Esophagus (tissue), 2 donors: ENCODE measurements around the gene ZDHHC1. TPM values are rescaled to one million over a fixed set of nuclear protein-coding genes. Genes with fewer than 3 reads are reported as not detected.

ENCODE experiments used
- H3K27ac ChIP-seq, 2 donors: one replicate each; pipeline ENCODE4 v1.5.1; 2013; ENCODE audit warnings: low read depth in 2 of 2, mild to moderate bottlenecking in 2 of 2, inconsistent platforms in 1 of 2, low read length in 1 of 2, moderate library complexity in 1 of 2
- H3K27me3 ChIP-seq, 2 donors: one replicate each; pipeline ENCODE4 v1.6.1; 2013; ENCODE audit warnings: low read length in 2 of 2, control low read depth in 1 of 2, mild to moderate bottlenecking in 1 of 2; ENCODE audit not compliant: insufficient read depth in 2 of 2, control insufficient read depth in 1 of 2
- H3K36me3 ChIP-seq, 2 donors: one replicate each; pipeline ENCODE4 v1.6.1; 2013; ENCODE audit warnings: low read length in 1 of 2; ENCODE audit not compliant: control insufficient read depth in 2 of 2, insufficient read depth in 2 of 2
- H3K4me1 ChIP-seq, 2 donors: one replicate each; pipeline ENCODE4 v1.6.1; 2013; ENCODE audit warnings: low read length in 1 of 2; ENCODE audit not compliant: control insufficient read depth in 2 of 2, insufficient read depth in 2 of 2
- H3K4me3 ChIP-seq, 2 donors: one replicate each; pipeline ENCODE4 v1.5.1; 2013; ENCODE audit warnings: low read length in 2 of 2, mild to moderate bottlenecking in 2 of 2, low read depth in 1 of 2, moderate library complexity in 1 of 2
- H3K9me3 ChIP-seq, 2 donors: one replicate each; pipeline ENCODE4 v1.6.1; 2013; ENCODE audit warnings: mild to moderate bottlenecking in 2 of 2, low read depth in 1 of 2, low read length in 1 of 2, moderate library complexity in 1 of 2; ENCODE audit not compliant: control insufficient read depth in 2 of 2, insufficient read depth in 1 of 2
- WGBS, 2 donors: extraction: QIAGEN DNeasy Blood & Tissue Kit; methylation state at CpG; one replicate each; pipeline ENCODE4 v1.1.7; 2013; 5-methylcytosine and 5-hydroxymethylcytosine counted together
- polyA plus RNA-seq, 2 donors: library from polyadenylated mRNA; stranded (reverse); fragments of 200-250 nt; gene quantifications; one replicate each; pipeline ENCODE4 v1.2.3, GENCODE V29; 2013
- donor health status: healthy with polysubstance abuse.
- donor health status: Bipolar disorder and iron deficiency.

The ZDHHC1 gene, protein sequence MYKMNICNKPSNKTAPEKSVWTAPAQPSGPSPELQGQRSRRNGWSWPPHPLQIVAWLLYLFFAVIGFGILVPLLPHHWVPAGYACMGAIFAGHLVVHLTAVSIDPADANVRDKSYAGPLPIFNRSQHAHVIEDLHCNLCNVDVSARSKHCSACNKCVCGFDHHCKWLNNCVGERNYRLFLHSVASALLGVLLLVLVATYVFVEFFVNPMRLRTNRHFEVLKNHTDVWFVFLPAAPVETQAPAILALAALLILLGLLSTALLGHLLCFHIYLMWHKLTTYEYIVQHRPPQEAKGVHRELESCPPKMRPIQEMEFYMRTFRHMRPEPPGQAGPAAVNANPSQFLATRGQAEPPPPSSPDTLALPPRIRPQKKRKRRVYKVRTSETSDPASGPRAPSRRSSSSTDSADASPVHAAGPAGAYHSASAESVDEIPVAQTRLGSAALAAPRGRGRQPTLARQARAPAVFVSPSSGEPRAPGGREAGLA
- 1 to 10 TPM; 3.3 to 4.7 TPM for polyA plus RNA-seq

DNA sequence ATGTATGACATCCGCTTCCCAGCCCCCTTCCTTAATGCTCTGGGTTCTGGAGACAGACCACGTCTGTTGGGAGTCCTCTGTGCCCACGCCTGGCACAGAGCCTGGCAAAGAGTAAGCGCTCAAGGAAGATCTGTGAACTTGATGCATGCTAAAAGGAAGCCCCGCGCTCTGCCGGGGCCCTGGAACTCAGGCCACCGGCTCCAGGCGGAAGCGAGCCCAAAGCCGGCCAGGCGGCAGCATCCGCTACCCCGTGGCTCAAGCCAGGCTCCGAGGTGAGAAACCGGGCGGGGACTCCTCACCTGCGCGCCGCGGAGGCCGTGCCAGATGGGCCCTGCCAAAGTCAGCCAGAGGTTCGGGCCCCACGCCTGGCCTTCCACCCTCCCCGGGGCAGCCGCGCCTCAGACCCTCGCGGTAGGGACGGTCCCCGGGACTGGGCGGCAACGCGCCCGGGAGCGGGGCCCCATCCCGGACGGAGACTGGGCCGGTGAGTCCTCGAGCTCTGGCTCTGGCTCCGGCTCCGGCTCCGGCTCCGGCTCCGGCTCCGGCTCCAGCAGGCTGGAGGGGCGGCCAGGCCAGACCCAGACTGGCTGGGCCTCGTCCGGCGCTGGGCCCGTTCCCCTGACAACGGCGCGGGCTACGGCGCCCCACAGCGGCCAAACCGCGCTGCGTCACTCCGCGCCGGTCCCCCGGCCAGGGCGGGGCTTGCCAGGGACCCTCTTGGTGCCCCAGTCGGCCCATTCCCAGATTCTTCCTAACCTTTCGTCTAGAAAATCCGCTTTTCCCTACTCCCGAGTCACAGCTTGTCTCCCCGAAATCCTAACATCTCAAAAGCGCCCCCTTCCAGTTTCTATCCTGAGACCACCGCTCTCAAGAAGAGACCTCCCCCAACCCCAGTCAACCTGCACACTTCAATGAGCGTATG, at the start of gene ZDHHC1:
TSS of gene ZDHHC1 (minus strand) at position 606 of the 922 bp plus-strand sequence. CDS start 8,702 bp downstream, outside the sequence.
- H3K27ac ChIP-seq, result peak within 1 kb of the TSS; percentile 53 to 57
- H3K27me3 ChIP-seq, result no peaks in the 10 kb centered on the region
- no peaks in the 10 kb centered on the region for H3K9me3 ChIP-seq
- peaks cover 0 to 3% of the 10 kb centered on the region in 2 donors for H3K4me1 ChIP-seq
- H3K36me3 ChIP-seq, result no peaks in the 10 kb centered on the region
- WGBS, 2 donors, result 1 to 2% methylated on average over 60 to 73 of the region's 73 CpGs
- H3K4me3 ChIP-seq, result peak within 1 kb of the TSS; percentile 57 to 73

DNA sequence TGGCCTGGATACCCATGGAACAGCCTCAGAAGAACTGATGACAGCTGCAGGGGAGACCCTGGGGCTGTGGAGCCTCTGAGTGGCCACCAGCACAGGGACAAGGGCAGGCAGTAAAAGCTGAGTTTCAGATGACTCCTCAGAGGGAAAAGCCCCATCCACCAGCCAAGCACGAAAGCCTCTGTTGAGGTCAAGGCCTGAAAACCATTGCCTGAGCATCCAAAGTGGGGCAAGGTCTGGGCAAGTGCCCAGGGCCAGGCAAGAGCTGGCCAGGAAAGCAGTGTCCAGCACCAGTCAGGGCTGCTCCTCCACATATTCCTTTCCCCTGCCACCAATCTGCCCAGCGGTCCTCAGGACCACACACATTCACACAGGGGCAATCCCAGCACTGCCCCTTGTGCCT, 48.3 kb upstream of the ZDHHC1 start:
- WGBS, 2 donors, result 92 to 93% methylated on average over 2 of the region's 2 CpGs
- no peaks in the 10 kb centered on the region for H3K27me3 ChIP-seq
- H3K36me3 ChIP-seq, result peaks cover 0 to 4% of the 10 kb centered on the region in 2 donors
- no peaks in the 10 kb centered on the region for H3K9me3 ChIP-seq
- no peak overlapping the region for H3K4me3 ChIP-seq
- H3K4me1 ChIP-seq, result peaks cover 26 to 48% of the 10 kb centered on the region in 2 donors
- peak overlapping the region in 1 of 2 donors; percentile 19 for H3K27ac ChIP-seq

DNA sequence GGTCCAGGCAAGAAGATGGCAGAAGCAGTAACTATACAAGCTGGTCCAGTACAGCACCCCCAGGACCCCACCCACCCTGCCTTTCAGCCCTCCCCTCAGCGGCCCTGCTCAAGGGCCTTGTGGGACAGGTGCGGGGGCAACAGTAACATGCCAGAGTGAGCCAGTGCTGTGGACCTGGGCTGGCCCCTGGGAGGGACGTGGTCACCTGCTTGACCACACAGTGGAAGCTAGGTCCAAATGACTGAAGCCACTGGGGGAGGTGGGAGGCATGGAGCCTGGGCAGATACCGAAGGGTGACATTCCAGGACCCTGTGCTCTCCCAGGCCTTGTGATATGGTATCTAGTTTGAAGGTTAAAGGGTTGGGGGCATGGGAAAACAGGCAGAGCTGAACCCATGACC, 47.4 kb upstream of the ZDHHC1 start:
- peaks cover 30 to 57% of the 10 kb centered on the region in 2 donors for H3K4me1 ChIP-seq
- no peak overlapping the region for H3K4me3 ChIP-seq
- no peaks in the 10 kb centered on the region for H3K27me3 ChIP-seq
- H3K9me3 ChIP-seq, result no peaks in the 10 kb centered on the region
- no peak overlapping the region for H3K27ac ChIP-seq
- H3K36me3 ChIP-seq, result peaks cover 0 to 4% of the 10 kb centered on the region in 2 donors
- 91 to 100% methylated on average over 4 of the region's 4 CpGs for WGBS, 2 donors

DNA sequence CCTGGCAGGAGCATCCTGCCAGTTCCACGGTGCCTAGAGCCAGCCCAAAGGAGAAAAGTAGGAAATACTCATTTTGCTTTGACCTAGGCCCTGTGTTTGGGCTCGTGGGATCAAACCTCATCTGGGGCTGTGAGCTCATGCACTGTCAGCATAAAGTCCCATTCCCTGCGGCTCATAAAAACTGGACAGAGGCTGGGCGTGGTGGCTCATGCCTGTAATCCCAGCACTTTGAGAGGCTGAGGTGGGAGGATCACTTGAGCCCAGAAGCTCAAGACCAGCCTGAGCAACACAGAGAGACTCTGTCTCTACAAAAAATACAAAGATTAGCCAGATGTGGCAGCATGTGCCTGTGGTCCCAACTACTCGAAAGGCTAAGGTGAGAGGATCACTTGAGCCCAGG, 46.8 kb upstream of the ZDHHC1 start:
- Histone ChIP-seq H3K27ac (peak overlapping the region; percentile 26 to 92), H3K27me3 (no peaks in the 10 kb centered on the region), H3K36me3 (peaks cover 0 to 4% of the 10 kb centered on the region in 2 donors), H3K4me1 (peaks cover 32 to 63% of the 10 kb centered on the region in 2 donors), H3K9me3 (no peaks in the 10 kb centered on the region), H3K4me3 (no peak overlapping the region)
- 59 to 71% methylated on average over 5 of the region's 5 CpGs for WGBS, 2 donors

DNA sequence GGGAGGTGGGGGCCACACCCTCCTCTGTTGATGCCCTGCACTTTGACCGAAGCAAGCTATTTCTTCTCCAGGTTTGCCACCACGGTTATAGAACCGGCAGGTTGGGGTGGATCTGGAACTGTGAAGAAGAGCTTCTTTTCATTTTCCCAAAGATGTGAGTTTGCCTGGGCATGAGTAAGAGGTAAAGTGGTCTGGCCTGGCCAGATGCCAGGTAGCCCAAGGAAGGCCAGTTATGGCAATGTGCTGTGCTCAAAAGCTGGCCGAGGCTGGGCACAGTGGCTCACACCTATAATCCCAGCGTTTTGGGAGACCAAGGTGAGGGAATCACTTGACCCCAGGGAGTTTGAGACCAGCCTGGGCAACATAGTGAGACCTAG, 46.0 kb upstream of the ZDHHC1 start:
- 57 to 60% methylated on average over 5 of the region's 5 CpGs for WGBS, 2 donors
- peak overlapping the region; percentile 26 to 92 for H3K27ac ChIP-seq
- H3K36me3 ChIP-seq, result peaks cover 0 to 7% of the 10 kb centered on the region in 2 donors

DNA sequence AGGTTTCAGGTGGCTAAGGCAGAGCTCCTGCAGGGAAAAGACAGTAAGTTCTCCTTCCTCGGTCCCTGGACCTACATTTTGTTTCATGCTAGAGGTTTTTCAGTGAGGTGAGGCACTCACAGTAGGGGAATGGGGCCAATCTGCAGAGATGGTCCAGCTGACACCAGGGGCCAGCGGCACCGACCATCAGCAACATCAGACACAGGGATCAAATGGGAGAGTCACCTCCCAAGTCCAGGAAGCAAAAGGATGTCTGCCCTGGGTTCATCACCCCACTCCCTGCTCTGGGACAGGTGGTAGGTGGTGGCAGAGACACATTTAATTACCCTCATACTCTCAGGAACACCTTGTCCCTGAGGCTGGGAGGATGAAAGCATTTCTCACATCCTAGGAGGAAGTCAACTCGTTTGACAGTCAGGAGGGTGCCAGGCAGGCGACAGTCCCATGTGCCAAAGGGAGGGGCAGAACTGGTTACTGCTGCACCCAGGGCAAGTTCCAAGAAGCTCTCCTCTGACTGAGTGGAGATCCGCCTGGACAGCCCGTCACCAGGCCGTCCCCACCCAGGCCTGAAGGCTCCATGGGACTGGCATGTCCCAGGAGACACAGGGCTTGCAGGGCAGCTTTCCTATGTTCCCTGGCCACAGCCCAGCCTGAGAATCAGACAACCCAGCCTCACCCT, 45.5 kb upstream of the ZDHHC1 start:
- 44 to 60% methylated on average over 8 of the region's 8 CpGs for WGBS, 2 donors
- Histone ChIP-seq H3K4me1 (peaks cover 44 to 76% of the 10 kb centered on the region in 2 donors), H3K36me3 (peaks cover 0 to 7% of the 10 kb centered on the region in 2 donors), H3K9me3 (no peaks in the 10 kb centered on the region), H3K27me3 (no peaks in the 10 kb centered on the region), H3K27ac (peak overlapping the region; percentile 87 to 92), H3K4me3 (no peak overlapping the region)

More for the DNA sequence above, 46.0 kb upstream of the ZDHHC1 start:
- no peaks in the 10 kb centered on the region for H3K27me3 ChIP-seq
- peaks cover 39 to 70% of the 10 kb centered on the region in 2 donors for H3K4me1 ChIP-seq
- no peak overlapping the region for H3K4me3 ChIP-seq
- no peaks in the 10 kb centered on the region for H3K9me3 ChIP-seq

DNA sequence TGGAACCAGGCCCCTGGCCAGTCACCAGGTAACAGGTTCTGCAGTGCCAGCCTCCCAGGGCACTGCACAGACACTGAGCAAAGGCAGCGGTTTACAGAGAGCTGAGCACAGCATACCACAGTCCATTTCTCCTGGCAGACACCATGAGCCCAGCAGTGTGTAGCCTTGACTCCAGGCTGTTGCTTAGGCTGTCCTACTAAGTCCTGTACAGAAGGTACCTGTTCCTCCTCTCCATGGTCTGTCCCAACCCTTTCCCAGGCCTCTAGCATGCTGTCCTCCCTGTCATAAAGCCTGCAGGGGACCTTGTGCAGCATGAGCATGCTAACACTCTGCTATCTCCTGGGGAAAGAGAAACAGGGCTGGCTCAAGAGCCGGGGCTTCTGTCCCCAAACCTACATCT, 44.7 kb upstream of the ZDHHC1 start:
- Histone ChIP-seq H3K9me3 (no peaks in the 10 kb centered on the region), H3K4me1 (peaks cover 46 to 80% of the 10 kb centered on the region in 2 donors), H3K36me3 (peaks cover 0 to 6% of the 10 kb centered on the region in 2 donors), H3K4me3 (no peak overlapping the region), H3K27me3 (no peaks in the 10 kb centered on the region), H3K27ac (peak overlapping the region; percentile 87 to 92)
- 72 to 82% methylated on average over 2 of the region's 2 CpGs for WGBS, 2 donors

DNA sequence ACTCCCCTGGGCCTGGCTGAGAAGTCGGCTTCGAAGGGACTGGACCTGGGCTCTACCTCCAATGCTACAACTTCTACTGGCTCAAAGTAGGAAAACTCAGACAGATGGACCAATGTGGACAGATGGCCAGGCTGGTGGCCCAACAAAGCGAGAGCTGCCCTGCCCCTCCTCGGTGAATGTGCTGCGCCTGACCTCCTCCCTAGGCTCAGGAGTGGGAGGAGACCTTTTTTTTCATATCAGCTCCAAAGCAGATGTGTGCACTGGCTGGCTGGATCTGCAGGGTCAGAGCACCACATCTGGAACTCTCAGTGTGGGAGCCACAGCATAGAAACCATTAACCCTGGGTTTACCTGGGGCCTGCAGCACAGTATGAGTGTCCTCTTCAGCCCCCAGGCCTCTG, 43.9 kb upstream of the ZDHHC1 start:
- Histone ChIP-seq H3K9me3 (no peaks in the 10 kb centered on the region), H3K36me3 (peaks cover 0 to 5% of the 10 kb centered on the region in 2 donors), H3K27ac (peak overlapping the region; percentile 61 to 92), H3K27me3 (no peaks in the 10 kb centered on the region), H3K4me1 (peaks cover 41 to 72% of the 10 kb centered on the region in 2 donors), H3K4me3 (no peak overlapping the region)
- WGBS, 2 donors, result 66 to 73% methylated on average over 5 of the region's 5 CpGs

DNA sequence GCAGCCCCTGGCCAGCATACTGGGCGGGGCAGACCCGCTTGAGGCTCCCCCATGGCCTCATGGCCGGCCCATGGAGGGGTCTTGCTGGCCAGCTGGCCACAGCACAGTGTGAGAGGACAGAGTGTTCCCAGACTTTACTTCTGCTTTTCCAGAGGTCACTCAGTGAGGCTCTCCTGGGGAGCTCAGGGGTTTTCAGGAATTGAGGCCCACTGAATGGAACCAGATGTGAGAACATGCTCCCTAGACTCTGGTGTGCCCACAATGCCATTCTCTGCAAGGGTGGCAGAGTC, 43.5 kb upstream of the ZDHHC1 start:
- H3K27me3 ChIP-seq, result no peaks in the 10 kb centered on the region
- peaks cover 0 to 7% of the 10 kb centered on the region in 2 donors for H3K36me3 ChIP-seq
- no peaks in the 10 kb centered on the region for H3K9me3 ChIP-seq
- no peak overlapping the region for H3K4me3 ChIP-seq
- peak overlapping the region; percentile 61 to 92 for H3K27ac ChIP-seq
- H3K4me1 ChIP-seq, result peaks cover 39 to 72% of the 10 kb centered on the region in 2 donors
- 58 to 61% methylated on average over 3 of the region's 3 CpGs for WGBS, 2 donors
